SU-DHL-6 (cell line): Measurements from ENCODE around the gene ARHGEF18.

Experiments used
- CTCF ChIP-seq: fragments of 200-600 bp; sonication (generic); IDR thresholded peaks from one replicate; pipeline ENCODE4 v1.5.1; 2017; ENCODE audit warnings: antibody characterized with exemption, mild to moderate bottlenecking, low read length, moderate library complexity; ENCODE audit not compliant: insufficient read depth, poor library complexity, severe bottlenecking
- EZH2phosphoT487 ChIP-seq: fragments of 200-600 bp; sonication (generic), shearing (Covaris generic); conservative IDR thresholded peaks from 2 replicates; pipeline ENCODE4 v1.6.1; 2018; ENCODE audit warnings: mild to moderate bottlenecking, antibody characterized with exemption, low read length, moderate library complexity, mixed read lengths

DNA sequence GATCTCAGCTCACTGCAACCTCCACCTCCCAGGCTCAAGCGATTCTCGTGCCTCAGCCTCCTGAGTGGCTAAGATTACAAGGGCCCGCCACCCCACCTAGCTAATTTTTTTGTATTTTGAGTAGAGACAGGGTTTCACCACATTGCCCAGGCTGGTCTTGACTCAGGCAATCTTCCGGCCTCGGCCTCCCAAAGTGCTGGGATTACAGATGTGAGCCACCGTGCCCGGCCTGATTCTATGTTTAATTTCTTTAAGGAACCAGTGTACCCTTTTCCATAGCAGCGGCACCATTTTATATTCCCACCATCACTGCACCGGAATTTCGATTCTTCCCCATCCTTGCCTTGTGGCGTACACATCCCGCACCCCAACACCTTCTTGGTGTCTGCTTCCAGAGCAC is 36.8 kb upstream of the ARHGEF18 start:
- no peak for TF ChIP-seq CTCF
- TF ChIP-seq EZH2phosphoT487 = no peak
